Transverse colon (tissue), 4 donors: ENCODE results near the gene MAPKAPK2.

Source experiments
- CTCF ChIP-seq, 5 experiments: fragments of 200-600 bp in 3 of 5; fragments of 450-650 bp in 2 of 5; sonication (generic) in 3 of 5; IDR thresholded peaks; 1 replicate in 2 of 5; 2 replicates in 3 of 5; pipeline ENCODE4 v1.5.1; 2016 to 2017; ENCODE audit warnings: antibody characterized with exemption in 5 of 5, inconsistent platforms in 3 of 5, mild to moderate bottlenecking in 2 of 5, moderate library complexity in 1 of 5
- EP300 ChIP-seq: sonication (generic); formaldehyde crosslinking; IDR thresholded peaks from one replicate; pipeline ENCODE4 v1.6.1; 2017; ENCODE audit warnings: antibody characterized with exemption, low read depth
- POLR2A ChIP-seq: fragments of 450-650 bp; IDR thresholded peaks from one replicate; pipeline ENCODE4 v1.6.1; 2016; ENCODE audit warnings: antibody characterized with exemption, mild to moderate bottlenecking, moderate library complexity
- POLR2AphosphoS5 ChIP-seq, 3 donors: sonication (generic); formaldehyde crosslinking; IDR thresholded peaks; one replicate each; pipeline ENCODE4 v1.6.1; 2016; ENCODE audit warnings: antibody characterized with exemption in 3 of 3

- TF ChIP-seq CTCF (IDR thresholded peaks at IDR 0.05) (no peak), POLR2A (no peak), EP300 (no peak), POLR2AphosphoS5 (IDR thresholded peaks at IDR 0.05) (no peak)
Observed at GRCh38 chr1:206732508-206732907, 47.8 kb downstream of the MAPKAPK2 start.
